DND-41 (cell line): ENCODE results near the gene TLN1.

Experiments
- ATAC-seq: fragments of 200-7000 bp; cut with Tn5 transposase; 3 replicates; pipeline ENCODE4 v1.9.1; 2021; ENCODE audit warnings: low read depth; ENCODE audit not compliant: insufficient read depth
- DNase-seq: peaks from one replicate; pipeline ENCODE4 v3.0.0-alpha.2; 2020
- H2AFZ ChIP-seq: 2 replicates; pipeline ENCODE4 v1.6.0; 2012; ENCODE audit warnings: low read depth, low read length
- H3K27ac ChIP-seq: 2 replicates; pipeline ENCODE4 v1.5.1; 2012; ENCODE audit warnings: low read length, inconsistent platforms
- H3K27me3 ChIP-seq: fragments of 200-600 bp; sonication (generic); 2 replicates; pipeline ENCODE4 v1.6.0; 2012; ENCODE audit warnings: low read length, mild to moderate bottlenecking, inconsistent platforms; ENCODE audit not compliant: insufficient read depth, poor library complexity
- H3K36me3 ChIP-seq: 2 replicates; pipeline ENCODE4 v1.5.1; 2012; ENCODE audit warnings: low read length, inconsistent platforms; ENCODE audit not compliant: insufficient read depth
- H3K4me1 ChIP-seq: 2 replicates; pipeline ENCODE4 v1.5.1; 2012; ENCODE audit warnings: mild to moderate bottlenecking, low read length; ENCODE audit not compliant: insufficient read depth
- H3K4me2 ChIP-seq: 2 replicates; pipeline ENCODE4 v1.6.0; 2012; ENCODE audit warnings: mild to moderate bottlenecking, moderate library complexity, low read length, inconsistent platforms; ENCODE audit not compliant: insufficient read depth
- H3K4me3 ChIP-seq, 2 experiments: fragments of 200-600 bp in 1 of 2; shearing (Covaris generic) in 1 of 2; 2 replicates each; pipeline ENCODE4 v1.5.1; 2012 to 2016; ENCODE audit warnings: inconsistent platforms in 2 of 2, low read length in 2 of 2, mild to moderate bottlenecking in 2 of 2, low read depth in 1 of 2, moderate library complexity in 1 of 2
- H3K79me2 ChIP-seq: 2 replicates; pipeline ENCODE4 v1.6.0; 2012; ENCODE audit warnings: low read length, inconsistent platforms; ENCODE audit not compliant: insufficient read depth
- H3K9ac ChIP-seq: 2 replicates; pipeline ENCODE4 v1.6.0; 2012; ENCODE audit warnings: low read depth, mild to moderate bottlenecking, inconsistent platforms, low read length, moderate library complexity
- H3K9me3 ChIP-seq: 2 replicates; pipeline ENCODE4 v1.5.1; 2012; ENCODE audit warnings: low read length, moderate library complexity, mild to moderate bottlenecking, inconsistent platforms; ENCODE audit not compliant: insufficient read depth, severe bottlenecking
- H4K20me1 ChIP-seq: 2 replicates; pipeline ENCODE4 v1.6.0; 2012; ENCODE audit warnings: low read length; ENCODE audit not compliant: insufficient read depth
- EZH2 ChIP-seq: IDR thresholded peaks from 3 replicates; pipeline ENCODE4 v1.6.1; 2012; ENCODE audit warnings: borderline replicate concordance, low read depth, mild to moderate bottlenecking, moderate library complexity, low read length, inconsistent platforms; ENCODE audit not compliant: severe bottlenecking
- TF ChIP-seq, protein P1 (sequence below): IDR thresholded peaks from 2 replicates; pipeline ENCODE4 v1.5.1; 2012; ENCODE audit warnings: borderline replicate concordance, low read length, moderate library complexity, mild to moderate bottlenecking; ENCODE audit not compliant: poor library complexity, severe bottlenecking; ENCODE audit errors: extremely low read depth

TLN1 gene

DNA sequence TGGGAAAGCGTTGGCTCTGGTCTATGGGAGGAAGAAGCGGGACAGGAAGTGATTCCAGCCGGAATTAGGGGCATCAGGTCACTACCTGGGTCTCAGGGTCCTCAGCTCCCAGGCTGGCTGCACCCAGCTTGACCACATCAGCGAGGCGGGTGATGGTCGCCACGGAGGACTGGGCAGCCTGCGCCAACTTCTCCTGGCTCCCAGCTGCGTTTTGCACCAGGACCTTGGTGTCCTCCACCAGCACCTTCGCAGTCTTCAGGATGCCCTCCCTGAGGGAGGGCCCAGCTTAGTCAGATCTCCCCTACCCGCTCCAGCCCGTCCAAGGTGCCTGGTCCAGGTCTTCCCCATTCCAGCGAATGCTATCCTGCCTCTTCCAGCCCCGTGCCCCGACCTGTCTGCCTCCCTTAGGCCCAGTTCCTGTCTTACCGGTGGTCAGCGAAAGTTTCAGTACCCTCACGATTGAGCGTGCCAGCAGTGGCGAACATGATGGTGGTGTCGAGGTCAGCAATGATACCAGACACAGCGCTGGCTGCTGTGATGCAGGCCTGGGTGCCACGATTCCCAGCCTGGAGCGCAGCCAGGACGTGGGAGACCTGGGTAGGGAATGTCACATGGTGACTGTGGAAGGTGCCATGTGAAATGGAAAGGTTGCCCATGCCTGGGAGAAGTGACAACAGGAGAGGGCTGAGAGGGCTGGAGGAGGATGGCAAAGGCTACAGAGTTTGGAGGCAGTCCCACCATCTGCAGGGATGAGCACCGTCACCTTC lies 27.9 kb downstream of the TLN1 start:
- Histone ChIP-seq H3K27me3 (no peaks in the 10 kb centered on the region), H3K79me2 (no peaks in the 10 kb centered on the region), H2AFZ (no peak overlapping the region), H3K36me3 (peaks cover 96% of the 10 kb centered on the region), H4K20me1 (no peaks in the 10 kb centered on the region), H3K4me3 (no peak overlapping the region), H3K4me2 (no peak overlapping the region), H3K9me3 (no peaks in the 10 kb centered on the region), H3K9ac (no peak overlapping the region), H3K27ac (no peak overlapping the region), H3K4me1 (no peaks in the 10 kb centered on the region)
- DNase-seq (no peak), ATAC-seq (no peak)
- TF ChIP-seq EZH2, result no peak
- TF ChIP-seq, protein P1, sequence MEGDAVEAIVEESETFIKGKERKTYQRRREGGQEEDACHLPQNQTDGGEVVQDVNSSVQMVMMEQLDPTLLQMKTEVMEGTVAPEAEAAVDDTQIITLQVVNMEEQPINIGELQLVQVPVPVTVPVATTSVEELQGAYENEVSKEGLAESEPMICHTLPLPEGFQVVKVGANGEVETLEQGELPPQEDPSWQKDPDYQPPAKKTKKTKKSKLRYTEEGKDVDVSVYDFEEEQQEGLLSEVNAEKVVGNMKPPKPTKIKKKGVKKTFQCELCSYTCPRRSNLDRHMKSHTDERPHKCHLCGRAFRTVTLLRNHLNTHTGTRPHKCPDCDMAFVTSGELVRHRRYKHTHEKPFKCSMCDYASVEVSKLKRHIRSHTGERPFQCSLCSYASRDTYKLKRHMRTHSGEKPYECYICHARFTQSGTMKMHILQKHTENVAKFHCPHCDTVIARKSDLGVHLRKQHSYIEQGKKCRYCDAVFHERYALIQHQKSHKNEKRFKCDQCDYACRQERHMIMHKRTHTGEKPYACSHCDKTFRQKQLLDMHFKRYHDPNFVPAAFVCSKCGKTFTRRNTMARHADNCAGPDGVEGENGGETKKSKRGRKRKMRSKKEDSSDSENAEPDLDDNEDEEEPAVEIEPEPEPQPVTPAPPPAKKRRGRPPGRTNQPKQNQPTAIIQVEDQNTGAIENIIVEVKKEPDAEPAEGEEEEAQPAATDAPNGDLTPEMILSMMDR, result no peak

DNA sequence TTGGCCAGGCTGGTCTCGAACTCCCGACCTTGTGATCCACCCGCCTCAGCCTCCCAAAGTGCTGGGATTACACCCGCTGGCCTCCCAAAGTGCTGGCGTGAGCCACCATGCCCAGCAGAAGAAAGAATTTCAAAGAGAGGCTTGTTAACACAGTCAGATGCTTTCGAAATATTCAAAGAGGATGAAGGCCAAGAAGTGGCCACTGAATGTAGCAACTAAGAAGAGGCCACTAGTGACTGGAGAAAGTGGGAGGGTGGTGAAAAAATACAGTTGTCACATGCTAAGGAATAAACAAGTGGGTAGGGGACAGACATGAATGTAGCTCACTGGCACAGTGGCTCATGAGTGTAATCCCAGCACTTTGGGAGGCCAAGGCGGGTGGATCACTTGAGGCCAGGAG lies 29.3 kb downstream of the TLN1 start:
- Histone ChIP-seq H3K9ac (no peak overlapping the region), H3K36me3 (peaks cover 98% of the 10 kb centered on the region), H4K20me1 (no peaks in the 10 kb centered on the region), H3K27ac (no peak overlapping the region), H3K4me1 (no peaks in the 10 kb centered on the region), H3K4me3 (no peak overlapping the region), H2AFZ (no peak overlapping the region), H3K9me3 (no peaks in the 10 kb centered on the region), H3K27me3 (no peaks in the 10 kb centered on the region), H3K4me2 (no peak overlapping the region), H3K79me2 (no peaks in the 10 kb centered on the region)
- DNase-seq (no peak), ATAC-seq (no peak)
- no peak for TF ChIP-seq EZH2
- TF ChIP-seq, protein P1, result no peak

DNA sequence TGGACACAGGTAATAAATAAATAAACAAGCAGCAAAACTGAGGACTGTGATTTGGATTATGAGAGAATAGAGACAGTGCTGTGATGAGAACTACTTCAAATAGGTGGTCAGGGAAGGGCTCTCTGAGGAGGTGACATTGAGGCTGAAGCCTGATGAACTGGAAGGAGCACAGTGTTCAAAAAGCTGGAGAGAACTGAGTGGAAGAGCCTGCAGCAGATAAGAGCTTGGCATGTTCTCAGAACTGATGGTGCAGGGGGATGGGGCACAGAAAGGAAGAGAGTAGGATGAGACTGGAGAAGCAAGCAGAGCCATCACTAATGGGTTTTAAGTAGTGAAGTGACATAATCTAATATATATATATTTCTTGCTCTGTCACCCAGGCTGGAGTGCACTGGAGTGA lies 31.1 kb downstream of the TLN1 start:
- Histone ChIP-seq H2AFZ (no peak overlapping the region), H3K79me2 (no peaks in the 10 kb centered on the region), H3K4me3 (no peak overlapping the region), H3K27me3 (no peaks in the 10 kb centered on the region), H3K27ac (no peak overlapping the region), H3K9me3 (no peaks in the 10 kb centered on the region), H4K20me1 (no peaks in the 10 kb centered on the region), H3K4me2 (no peak overlapping the region), H3K4me1 (no peaks in the 10 kb centered on the region), H3K9ac (no peak overlapping the region), H3K36me3 (peaks cover 98% of the 10 kb centered on the region)
- TF ChIP-seq EZH2, result no peak
- TF ChIP-seq, protein P1, result no peak
- no peak for ATAC-seq
- DNase-seq, result no peak
